Uterus (tissue), 4 donors: ENCODE data around the gene SLC9A5. TPM values are rescaled to one million over a fixed set of nuclear protein-coding genes. Genes with fewer than 3 reads are reported as not detected.

Experiments
- DNase-seq, 2 donors: peaks; one replicate each; pipeline ENCODE4 v3.0.0-alpha.2; 2019 to 2020
- H3K27ac ChIP-seq, 2 donors: fragments of 200-600 bp; sonication (generic); 1 replicate in 1 of 2; 2 replicates in 1 of 2; pipeline ENCODE4 v1.5.1; 2016 to 2018
- H3K27me3 ChIP-seq, 2 donors: fragments of 200-600 bp; sonication (generic); one replicate each; pipeline ENCODE4 v1.5.1; 2018 to 2019; ENCODE audit warnings: control low read depth in 1 of 2
- H3K36me3 ChIP-seq, 2 donors: fragments of 200-600 bp; sonication (generic); one replicate each; pipeline ENCODE4 v1.5.1; 2019; ENCODE audit warnings: control low read depth in 1 of 2
- H3K4me1 ChIP-seq, 2 donors: fragments of 200-600 bp; sonication (generic); one replicate each; pipeline ENCODE4 v1.5.1; 2018 to 2019; ENCODE audit warnings: control low read depth in 1 of 2
- H3K4me3 ChIP-seq, 2 donors: fragments of 200-600 bp; sonication (generic); 1 replicate in 1 of 2; 2 replicates in 1 of 2; pipeline ENCODE4 v1.5.1; 2018 to 2019; ENCODE audit warnings: mild to moderate bottlenecking in 1 of 2
- H3K9me3 ChIP-seq, 2 donors: fragments of 200-600 bp; sonication (generic); one replicate each; pipeline ENCODE4 v1.5.1; 2019; ENCODE audit warnings: control low read depth in 1 of 2
- POLR2A ChIP-seq, 2 donors: fragments of 450-650 bp; IDR thresholded peaks; one replicate each; pipeline ENCODE4 v1.6.1; 2016; ENCODE audit warnings: antibody characterized with exemption in 2 of 2, mild to moderate bottlenecking in 1 of 2, moderate library complexity in 1 of 2
- intact Hi-C: fragments of 100-400 bp; cut with DNase I; formaldehyde crosslinking; loops from one replicate; pipeline ENCODE4 v1.15.1; 2023; ENCODE audit warnings: low total_unique reads
- total RNA-seq, 4 donors: library from RNA; depleted of rRNA in 3 of 4; stranded (reverse); fragments of >200 nt in 3 of 4; gene quantifications; one replicate each; pipeline versions ENCODE4 v1.1.0 to v1.2.4, GENCODE V29; 2014 to 2023
- TF ChIP-seq, protein P1 (sequence below), 4 experiments: fragments of 200-600 bp in 2 of 4; fragments of 450-650 bp in 2 of 4; sonication (generic) in 2 of 4; IDR thresholded peaks; one replicate each; pipeline ENCODE4 v1.5.1; 2016 to 2019; ENCODE audit warnings: antibody characterized with exemption in 4 of 4, mild to moderate bottlenecking in 2 of 4, moderate library complexity in 1 of 4
- donor health status: DM: yes; HTN: yes; CAD: no.

Gene SLC9A5
- total RNA-seq, 4 donors from 2014 or later = 0.55 to 1.9 (median 1.3) TPM; not detected in 1

DNA sequence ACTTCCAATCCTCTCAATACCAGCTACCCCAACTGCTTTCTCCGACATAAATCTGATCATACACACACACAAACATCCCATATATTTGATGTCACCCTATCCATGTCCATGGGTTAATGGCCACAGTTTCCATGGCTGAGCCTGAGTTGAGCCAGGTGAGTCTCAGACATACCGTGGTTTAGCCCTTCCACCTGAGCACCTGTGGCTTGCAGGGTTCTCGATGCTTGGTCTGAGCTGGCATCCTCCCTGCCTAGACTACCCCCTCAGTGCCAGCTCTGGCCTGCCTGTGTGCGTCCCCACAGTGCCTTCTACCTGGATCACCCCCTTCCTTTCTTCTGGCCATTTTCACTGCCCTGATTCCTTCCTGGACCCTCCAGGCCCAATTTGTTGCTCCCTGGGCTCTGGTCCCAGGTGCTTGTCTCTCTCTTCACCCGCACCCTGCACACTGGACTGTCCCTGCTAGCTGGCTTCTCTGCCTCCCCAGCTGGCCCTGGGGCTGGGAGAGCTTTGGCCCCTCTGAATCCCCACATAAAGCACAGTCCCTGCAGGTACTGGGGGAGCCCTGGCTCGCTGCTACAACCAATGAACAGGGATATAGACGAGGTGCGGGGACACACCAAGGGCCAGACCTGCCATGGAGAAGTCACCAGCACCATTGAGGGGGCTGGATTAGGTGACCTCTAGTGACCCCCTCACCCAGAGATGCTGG is 42.5 kb upstream of the SLC9A5 start:
- intact Hi-C loops = no loop called here
- DNase-seq = no peak
- TF ChIP-seq, protein P1, sequence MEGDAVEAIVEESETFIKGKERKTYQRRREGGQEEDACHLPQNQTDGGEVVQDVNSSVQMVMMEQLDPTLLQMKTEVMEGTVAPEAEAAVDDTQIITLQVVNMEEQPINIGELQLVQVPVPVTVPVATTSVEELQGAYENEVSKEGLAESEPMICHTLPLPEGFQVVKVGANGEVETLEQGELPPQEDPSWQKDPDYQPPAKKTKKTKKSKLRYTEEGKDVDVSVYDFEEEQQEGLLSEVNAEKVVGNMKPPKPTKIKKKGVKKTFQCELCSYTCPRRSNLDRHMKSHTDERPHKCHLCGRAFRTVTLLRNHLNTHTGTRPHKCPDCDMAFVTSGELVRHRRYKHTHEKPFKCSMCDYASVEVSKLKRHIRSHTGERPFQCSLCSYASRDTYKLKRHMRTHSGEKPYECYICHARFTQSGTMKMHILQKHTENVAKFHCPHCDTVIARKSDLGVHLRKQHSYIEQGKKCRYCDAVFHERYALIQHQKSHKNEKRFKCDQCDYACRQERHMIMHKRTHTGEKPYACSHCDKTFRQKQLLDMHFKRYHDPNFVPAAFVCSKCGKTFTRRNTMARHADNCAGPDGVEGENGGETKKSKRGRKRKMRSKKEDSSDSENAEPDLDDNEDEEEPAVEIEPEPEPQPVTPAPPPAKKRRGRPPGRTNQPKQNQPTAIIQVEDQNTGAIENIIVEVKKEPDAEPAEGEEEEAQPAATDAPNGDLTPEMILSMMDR (IDR thresholded peaks at IDR 0.05) = no peak
- no peak for TF ChIP-seq POLR2A (IDR thresholded peaks at IDR 0.05)
- Histone ChIP-seq H3K4me3 (no peak overlapping the region), H3K9me3 (no peaks in the 10 kb centered on the region), H3K36me3 (no peaks in the 10 kb centered on the region), H3K27me3 (no peaks in the 10 kb centered on the region), H3K27ac (no peak overlapping the region), H3K4me1 (no peaks in the 10 kb centered on the region)

DNA sequence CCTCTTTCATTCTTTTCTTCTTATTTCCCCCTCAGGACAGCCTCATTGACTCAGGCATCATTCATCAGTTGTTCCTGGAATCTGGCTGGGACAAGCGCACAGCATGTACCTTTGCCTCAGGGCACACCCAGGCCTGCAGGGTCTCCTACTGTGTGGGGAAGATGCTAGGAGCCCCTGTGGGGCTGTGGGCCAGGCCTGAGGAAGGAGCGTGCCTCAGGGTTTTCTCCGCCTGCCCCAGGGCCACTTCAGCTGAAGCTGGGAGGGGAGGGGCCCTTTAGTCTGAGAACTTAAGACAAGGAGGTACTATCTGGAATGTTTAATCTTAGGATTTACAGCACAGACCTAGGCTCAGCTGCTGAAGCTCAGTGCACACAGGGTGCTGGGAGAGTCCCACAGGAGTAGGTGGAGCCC is 41.9 kb upstream of the SLC9A5 start:
- no peaks in the 10 kb centered on the region for H3K9me3 ChIP-seq
- no peak overlapping the region for H3K27ac ChIP-seq
- no peak for DNase-seq
- H3K4me1 ChIP-seq = no peaks in the 10 kb centered on the region
- no peak for TF ChIP-seq POLR2A (IDR thresholded peaks at IDR 0.05)
- TF ChIP-seq, protein P1 (IDR thresholded peaks at IDR 0.05) = no peak
- no peak overlapping the region for H3K4me3 ChIP-seq
- no peaks in the 10 kb centered on the region for H3K36me3 ChIP-seq
- H3K27me3 ChIP-seq = no peaks in the 10 kb centered on the region
- intact Hi-C loops = no loop called here

DNA sequence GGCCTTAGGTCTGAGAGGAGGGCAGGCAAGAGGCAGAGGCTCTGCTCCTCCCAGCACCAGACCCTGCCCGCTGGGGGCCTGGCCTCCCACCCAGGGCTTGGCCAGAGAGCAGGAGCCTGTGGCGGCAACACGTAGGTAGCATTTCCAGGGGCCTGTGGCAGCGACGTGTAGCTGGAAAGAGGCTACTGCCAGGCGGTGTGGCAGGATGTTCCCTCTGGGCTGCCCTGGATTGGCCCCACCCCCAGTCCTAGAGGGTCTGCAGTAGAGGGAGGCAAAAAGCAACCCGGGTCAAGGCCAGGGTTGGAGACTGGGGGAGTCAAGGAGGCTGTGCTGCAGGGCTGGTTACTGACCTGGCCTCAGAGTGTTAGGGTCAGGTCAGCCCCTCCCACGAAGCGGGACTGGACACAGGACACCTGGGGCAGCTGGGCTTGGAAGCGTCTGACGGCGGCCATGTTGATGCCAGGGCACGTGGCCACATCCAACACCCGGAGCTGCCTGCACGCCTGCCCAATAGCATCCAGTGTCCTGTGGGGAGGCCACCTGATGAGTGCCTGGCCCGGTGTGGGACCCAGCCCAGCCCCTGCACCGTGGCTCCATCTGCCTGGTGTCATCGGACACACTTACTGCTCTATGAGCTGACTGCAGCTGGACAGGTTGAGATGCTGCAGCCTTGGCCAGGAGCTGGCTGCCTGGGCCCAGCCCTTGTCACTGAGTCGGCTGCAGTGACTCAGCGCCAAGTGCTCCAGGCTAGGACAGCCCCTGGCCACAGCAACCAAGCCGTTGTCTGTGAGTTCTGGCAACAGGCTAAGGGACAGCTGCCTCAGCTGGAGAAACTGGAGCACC is 41.3 kb upstream of the SLC9A5 start:
- Histone ChIP-seq H3K4me1 (no peaks in the 10 kb centered on the region), H3K36me3 (no peaks in the 10 kb centered on the region), H3K4me3 (no peak overlapping the region), H3K27ac (no peak overlapping the region), H3K9me3 (no peaks in the 10 kb centered on the region), H3K27me3 (no peaks in the 10 kb centered on the region)
- TF ChIP-seq, protein P1 (IDR thresholded peaks at IDR 0.05) = no peak
- intact Hi-C loops = no loop called here
- no peak for DNase-seq

DNA sequence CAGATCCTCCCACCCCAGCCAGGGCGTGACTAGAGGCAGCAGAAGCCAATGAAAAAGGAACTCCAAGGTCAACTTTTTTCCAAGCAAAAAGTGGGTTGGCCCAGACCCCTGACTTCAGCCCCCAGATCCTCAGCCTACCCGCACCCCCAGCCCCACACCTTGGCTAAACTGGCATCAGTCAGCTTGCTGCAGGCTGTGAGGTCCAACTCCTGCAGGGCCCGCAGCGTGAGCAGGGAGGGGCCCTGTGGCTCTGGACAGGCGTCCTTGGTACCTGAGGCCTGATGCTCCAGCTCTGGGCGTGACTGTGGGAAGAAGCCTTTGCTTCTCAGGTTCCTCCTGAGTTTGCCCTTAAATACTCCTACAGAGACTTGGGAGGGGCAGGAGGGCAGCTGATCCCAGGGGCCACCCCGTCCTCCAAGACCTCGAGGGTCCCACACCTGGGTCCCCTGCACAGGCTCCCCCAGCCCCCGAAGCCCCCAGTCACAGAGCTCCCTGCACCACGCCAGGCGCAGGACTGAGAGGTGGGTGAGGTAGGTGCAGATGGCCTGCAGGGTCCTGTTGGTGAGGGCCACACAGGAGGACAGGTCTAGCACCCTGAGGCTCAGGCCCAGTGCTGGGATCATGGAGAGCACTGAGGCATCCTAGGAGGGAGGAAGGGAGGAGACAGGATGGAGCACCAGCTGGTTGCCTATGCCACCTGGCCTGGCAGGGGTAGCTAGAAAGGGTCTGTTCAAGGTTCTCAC is 40.5 kb upstream of the SLC9A5 start:
- intact Hi-C loops = no loop called here
- no peak for TF ChIP-seq POLR2A (IDR thresholded peaks at IDR 0.05)
- TF ChIP-seq, protein P1 (IDR thresholded peaks at IDR 0.05) = no peak
- DNase-seq = no peak

More for the DNA sequence above, 40.5 kb upstream of the SLC9A5 start:
- Histone ChIP-seq H3K9me3 (no peaks in the 10 kb centered on the region), H3K27ac (no peak overlapping the region), H3K27me3 (no peaks in the 10 kb centered on the region), H3K4me1 (no peaks in the 10 kb centered on the region), H3K36me3 (no peaks in the 10 kb centered on the region), H3K4me3 (no peak overlapping the region)
